Stimulated activated CD4-positive, alpha-beta T cell treated with anti-CD3 and anti-CD28 coated beads, TNF-alpha, amount 100 ng/mL, for 1 hour (primary cell): ENCODE data around the gene TSPYL4.

ENCODE experiments used
- DNase-seq, 3 donors: peaks; one replicate each; pipeline ENCODE4 v3.0.0-alpha.2; 2020; ENCODE audit warnings: low read depth in 3 of 3, low spot score in 1 of 3

The TSPYL4 gene

DNA sequence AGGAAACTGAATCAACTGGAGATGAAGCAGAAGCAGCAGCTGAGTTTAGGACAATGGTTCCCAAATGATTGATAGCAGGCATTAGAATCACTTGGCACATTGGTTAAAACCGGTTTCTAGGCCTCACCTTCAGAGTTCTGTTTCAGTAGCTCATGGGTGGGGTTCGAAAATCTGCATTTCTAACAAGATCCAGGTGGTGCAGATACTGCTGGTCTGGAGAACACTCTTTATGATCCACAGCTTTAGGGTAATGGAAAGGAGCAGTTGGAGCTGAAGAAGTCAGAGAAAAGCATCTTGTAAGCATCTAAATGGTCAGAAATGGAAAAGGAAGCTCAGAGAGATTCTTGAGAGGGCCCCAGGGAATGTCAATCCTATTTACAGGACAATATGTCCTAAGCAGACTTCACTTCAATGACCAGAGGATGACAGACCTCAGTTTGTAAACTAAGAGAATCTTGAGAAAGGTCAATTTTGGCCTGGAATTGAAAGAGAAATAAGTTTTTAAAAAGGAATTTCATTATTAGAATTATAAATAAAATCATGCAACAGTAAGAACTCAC lies 17.4 kb upstream of the TSPYL4 start:
- DNase-seq = no peak

DNA sequence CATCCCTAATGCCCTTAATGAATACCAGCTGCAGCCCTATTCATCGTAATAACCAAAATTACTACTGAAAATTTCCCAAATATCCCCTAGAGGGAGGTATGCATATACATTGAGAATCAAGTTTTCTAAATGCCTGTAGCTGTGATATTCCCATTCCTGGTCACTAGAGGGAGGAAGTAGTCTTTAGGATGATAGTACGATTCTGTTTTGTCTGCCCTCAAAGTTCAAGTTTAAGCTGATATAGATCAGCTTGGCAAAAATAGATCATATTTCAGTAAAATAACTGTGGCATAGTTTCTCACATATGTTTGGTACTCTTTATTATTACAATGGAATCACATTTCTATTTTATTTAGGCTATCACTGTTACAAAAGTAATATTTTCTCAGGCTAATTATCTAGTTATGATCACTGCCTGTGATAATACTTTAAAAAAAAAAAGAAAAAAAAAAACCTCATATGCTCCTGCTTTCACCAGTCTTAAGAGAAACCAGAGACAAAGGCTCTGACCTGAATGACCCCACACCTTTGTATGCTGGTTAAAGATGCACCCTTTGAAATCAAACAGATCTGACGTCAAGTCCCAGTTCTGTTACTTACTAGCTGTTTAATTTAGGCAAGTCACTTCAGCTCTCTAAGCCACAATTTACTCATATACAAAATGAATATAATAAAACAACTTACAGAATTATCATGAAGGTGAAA lies 14.9 kb upstream of the TSPYL4 start:
- no peak for DNase-seq

GRCh38 chr6:116267836-116268588 lies 14.1 kb upstream of the TSPYL4 start:
- DNase-seq = no peak

DNA sequence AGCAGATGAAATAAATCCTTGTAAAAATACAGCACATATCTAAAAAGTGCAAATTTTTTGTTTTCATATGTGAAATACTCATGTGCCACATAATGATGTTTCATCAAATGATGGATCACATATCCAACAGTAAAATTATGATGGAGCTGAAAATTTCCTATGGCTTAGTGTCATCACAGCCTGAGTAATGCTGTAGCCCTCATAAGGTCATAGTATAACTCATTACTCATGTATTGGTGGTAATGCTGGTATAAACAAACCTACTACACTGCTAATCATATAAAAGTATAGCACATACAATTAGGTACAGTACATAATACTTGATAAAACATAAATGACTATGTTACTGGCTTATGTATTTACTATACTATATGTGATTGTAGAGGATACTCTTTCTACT lies 12.9 kb upstream of the TSPYL4 start:
- no peak for DNase-seq

GRCh38 chr6:116265041-116265829 lies 11.4 kb upstream of the TSPYL4 start:
- DNase-seq = no peak

DNA sequence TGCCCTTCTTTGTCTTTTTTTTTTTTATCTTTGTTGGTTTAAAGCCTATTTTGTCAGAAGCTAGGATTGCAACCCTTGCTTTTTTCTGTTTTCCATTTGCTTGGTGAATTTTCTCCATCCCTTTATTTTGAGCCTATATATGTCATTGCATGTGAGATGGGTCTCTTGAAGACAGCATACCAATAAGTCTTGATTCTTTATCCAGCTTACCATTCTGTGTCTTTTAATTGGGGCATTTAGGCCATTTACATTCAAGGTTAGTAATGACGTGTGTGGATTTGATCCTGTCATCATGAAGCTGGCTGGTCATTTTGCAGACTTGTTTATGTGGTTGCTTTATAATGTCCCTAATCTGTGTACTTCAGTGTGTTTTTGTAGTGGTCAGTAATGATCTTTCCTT lies 9.5 kb upstream of the TSPYL4 start:
- no peak for DNase-seq

DNA sequence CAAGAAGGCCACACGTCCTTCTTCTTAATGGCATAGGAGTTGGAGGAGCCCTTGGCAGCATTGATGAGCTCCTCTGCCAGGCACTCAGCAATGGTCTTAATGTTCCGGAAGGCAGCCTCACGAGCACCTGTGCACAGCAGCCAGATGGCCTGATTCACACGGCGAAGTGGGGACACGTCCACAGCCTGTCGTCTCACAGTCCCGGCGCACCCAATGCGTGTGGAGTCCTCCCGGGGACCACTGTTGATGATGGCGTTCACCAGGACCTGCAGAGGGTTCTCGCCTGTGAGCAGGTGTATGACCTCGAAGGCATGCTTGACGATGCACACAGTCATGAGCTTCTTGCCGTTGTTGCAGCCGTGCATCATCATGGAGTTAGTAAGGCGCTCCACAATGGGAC lies 4.6 kb upstream of the TSPYL4 start:
- no peak for DNase-seq

DNA sequence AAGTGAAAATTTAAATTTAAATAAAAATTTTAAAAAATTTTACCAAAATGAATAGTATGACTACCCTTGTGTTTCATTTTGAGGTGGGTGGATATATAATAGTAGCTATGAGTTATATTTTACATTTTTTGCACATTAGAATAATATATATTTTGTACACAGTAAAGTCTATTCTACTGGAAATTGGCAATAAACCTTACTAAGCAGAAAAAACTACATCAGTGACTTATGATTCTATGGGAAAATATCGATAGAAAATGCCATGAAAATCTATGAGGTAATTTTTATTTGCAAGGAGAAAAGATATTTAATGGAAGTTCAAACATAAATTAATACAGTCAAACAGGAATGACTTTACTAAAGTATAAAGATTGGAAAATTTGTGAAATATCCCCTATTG lies 2.8 kb upstream of the TSPYL4 start:
- DNase-seq = no peak

- DNase-seq = no peak
Observed at GRCh38 chr6:116255246-116255800, 1.4 kb upstream of the TSPYL4 start.

- no peak for DNase-seq
Observed at GRCh38 chr6:116254297-116255056, 602 bp upstream of the TSPYL4 start.

DNA sequence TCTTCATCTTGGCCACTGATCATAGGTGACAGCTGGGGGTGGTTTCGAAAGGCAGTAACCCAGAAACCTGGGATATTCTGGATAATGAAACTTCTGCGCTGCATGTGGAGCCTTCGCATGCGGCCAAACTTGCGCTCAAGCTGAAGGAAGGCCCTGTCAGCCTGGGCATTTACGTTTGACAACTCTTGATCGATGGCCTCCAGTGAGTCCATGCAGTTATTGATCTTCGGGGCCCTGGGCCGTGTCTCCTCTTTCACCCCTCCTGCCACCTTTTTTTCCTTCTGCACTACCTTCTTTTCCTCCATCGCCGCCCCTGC lies 729 bp downstream of the TSPYL4 start:
- no peak for DNase-seq

- no peak for DNase-seq
Observed at GRCh38 chr6:116251568-116252384, 2.1 kb downstream of the TSPYL4 start.

DNA sequence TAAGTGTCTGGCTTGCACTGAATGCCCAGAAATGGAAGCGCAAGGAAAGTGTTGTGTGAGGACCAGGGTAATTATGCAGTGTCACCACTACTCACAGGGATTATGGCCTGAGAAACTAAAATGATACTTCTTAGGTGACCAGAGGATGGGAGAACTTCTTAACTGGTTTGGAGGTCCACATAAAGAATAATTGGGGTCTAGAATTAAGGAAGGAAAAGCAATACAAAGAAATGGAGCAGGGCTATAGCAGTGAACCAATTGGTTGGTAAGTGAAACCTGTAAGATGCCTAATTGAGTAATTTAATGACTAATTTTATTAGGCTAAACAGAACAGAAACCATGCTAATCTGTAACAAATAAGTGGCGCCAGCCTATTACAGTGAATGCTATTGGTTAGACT lies 5.3 kb downstream of the TSPYL4 start:
- no peak for DNase-seq

GRCh38 chr6:116247285-116247684 lies 6.6 kb downstream of the TSPYL4 start:
- no peak for DNase-seq

GRCh38 chr6:116246089-116246488 lies 7.8 kb downstream of the TSPYL4 start:
- no peak for DNase-seq

GRCh38 chr6:116244284-116244683 lies 9.6 kb downstream of the TSPYL4 start:
- no peak for DNase-seq

DNA sequence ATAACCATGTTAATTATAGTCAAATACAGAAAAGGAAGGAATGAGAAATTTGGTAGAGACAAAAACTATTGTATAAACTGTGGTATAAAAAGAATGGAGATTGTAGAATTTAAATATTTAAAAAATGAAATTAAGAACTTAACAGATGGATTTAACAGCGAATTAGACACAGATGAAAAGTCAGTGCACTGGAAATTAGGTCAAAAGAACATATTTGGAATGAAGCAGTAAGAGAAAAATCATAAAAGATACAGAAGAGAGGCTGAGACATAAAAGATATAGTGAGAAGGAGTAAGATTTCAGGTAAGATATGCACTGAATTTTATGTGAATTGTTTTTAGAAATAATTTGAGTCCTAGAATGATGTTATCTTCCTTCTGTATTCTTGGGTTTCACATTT lies 14.0 kb downstream of the TSPYL4 start:
- DNase-seq = no peak

GRCh38 chr6:116239256-116239655 lies 14.6 kb downstream of the TSPYL4 start:
- no peak for DNase-seq

DNA sequence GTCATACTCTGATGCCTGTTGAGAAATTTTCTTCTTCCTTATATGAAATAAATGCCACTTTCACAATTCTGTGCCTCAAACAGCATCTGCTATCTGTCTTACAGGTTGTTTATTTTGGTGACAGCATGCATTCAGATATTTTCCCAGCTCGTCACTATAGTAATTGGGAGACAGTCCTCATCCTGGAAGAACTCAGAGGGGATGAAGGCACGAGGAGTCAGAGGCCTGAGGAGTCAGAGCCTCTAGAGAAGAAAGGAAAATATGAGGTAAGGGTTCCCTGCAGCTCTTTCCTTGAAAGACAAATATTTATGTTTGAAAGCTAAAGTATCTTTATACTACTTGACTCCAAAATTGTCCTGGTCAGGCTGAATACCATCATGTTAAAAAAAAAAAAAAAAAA lies 15.8 kb downstream of the TSPYL4 start:
- no peak for DNase-seq

GRCh38 chr6:116234689-116235088 lies 19.2 kb downstream of the TSPYL4 start:
- no peak for DNase-seq
